NCI-H2227 treated with DMSO at 0.1 percent for 48 hours (cell line): ENCODE data around the gene FAM90A1.
"Not testable (repeated sequence)": the region's sequence is repeated elsewhere in the genome, so short reads cannot be mapped to it uniquely, and the experiment has no call there.

Experiments
- DNase-seq: peaks from one replicate; lab custom pipeline; 2025; lab: John Stamatoyannopoulos, UW

Gene FAM90A1

GRCh38 chr12:8226992-8227731 lies at the start of gene FAM90A1:
Gene FAM90A1 (minus strand): TSS chr12:8227618. CDS start chr12:8224832, 2,786 bp downstream.
- not testable (repeated sequence) for DNase-seq

GRCh38 chr12:8276397-8276796 lies 49.0 kb upstream of the FAM90A1 start:
- DNase-seq, result not testable (repeated sequence)

- not testable (repeated sequence) for DNase-seq
Observed at GRCh38 chr12:8266706-8267105, 39.3 kb upstream of the FAM90A1 start.

- not testable (repeated sequence) for DNase-seq
Observed at GRCh38 chr12:8264236-8264635, 36.8 kb upstream of the FAM90A1 start.

GRCh38 chr12:8261111-8261554 lies 33.7 kb upstream of the FAM90A1 start:
- DNase-seq, result peak; percentile 42

- DNase-seq, result not testable (repeated sequence)
Observed at GRCh38 chr12:8256356-8256755, 28.9 kb upstream of the FAM90A1 start.

GRCh38 chr12:8254705-8255104 lies 27.3 kb upstream of the FAM90A1 start:
- DNase-seq, result not testable (repeated sequence)

- DNase-seq, result not testable (repeated sequence)
Observed at GRCh38 chr12:8252056-8252818, 24.8 kb upstream of the FAM90A1 start.

- not testable (repeated sequence) for DNase-seq
Observed at GRCh38 chr12:8251616-8252015, 24.2 kb upstream of the FAM90A1 start.

GRCh38 chr12:8246941-8247535 lies 19.6 kb upstream of the FAM90A1 start:
- not testable (repeated sequence) for DNase-seq

- peak; percentile 24 for DNase-seq
Observed at GRCh38 chr12:8243682-8244161, 16.3 kb upstream of the FAM90A1 start.

GRCh38 chr12:8242880-8243681 lies 15.7 kb upstream of the FAM90A1 start:
- DNase-seq, result peak; percentile 73

GRCh38 chr12:8242622-8242879 lies 15.1 kb upstream of the FAM90A1 start:
- not testable (repeated sequence) for DNase-seq

GRCh38 chr12:8241917-8242621 lies 14.7 kb upstream of the FAM90A1 start:
- not testable (repeated sequence) for DNase-seq

- DNase-seq, result not testable (repeated sequence)
Observed at GRCh38 chr12:8240340-8241114, 13.1 kb upstream of the FAM90A1 start.

- not testable (repeated sequence) for DNase-seq
Observed at GRCh38 chr12:8237031-8237430, 9.6 kb upstream of the FAM90A1 start.

GRCh38 chr12:8235316-8236157 lies 8.1 kb upstream of the FAM90A1 start:
- not testable (repeated sequence) for DNase-seq

- DNase-seq, result not testable (repeated sequence)
Observed at GRCh38 chr12:8234746-8235145, 7.3 kb upstream of the FAM90A1 start.

GRCh38 chr12:8233935-8234495 lies 6.6 kb upstream of the FAM90A1 start:
- not testable (repeated sequence) for DNase-seq
